HepG2 (cell line): ENCODE results near the gene HSD17B2. TPM values are rescaled to one million over a fixed set of nuclear protein-coding genes. Genes with fewer than 3 reads are reported as not detected.

Experiments
- ATAC-seq: fragments of 200-7000 bp; cut with Tn5 transposase; 3 replicates; pipeline ENCODE4 v1.9.1; 2020; ENCODE audit warnings: mild to moderate bottlenecking, moderate library complexity
- BruUV-seq: library from RNA; stranded (reverse); fragments of 400-500 nt; replicated peaks from 2 replicates; lab custom pipeline; 2021; lab: Mats Ljungman, UMichigan
- CTCF ChIA-PET: fragments of 300-600 bp; formaldehyde crosslinking; extraction: SDS; loops from one replicate; lab custom pipeline; 2021; ENCODE audit warnings: low total read pairs, inconsistent platforms, low intra/inter-chr PET ratio; lab: Yijun Ruan, JAX
- POLR2A ChIA-PET: fragments of 350-600 bp; sonication (Branson Sonifier 250); formaldehyde crosslinking; loops from one replicate; lab custom pipeline; 2020; ENCODE audit warnings: antibody characterized with exemption, inconsistent platforms; lab: Yijun Ruan, JAX
- DNase-seq: peaks from one replicate; pipeline ENCODE4 v3.0.0-alpha.2; 2015; ENCODE audit warnings: low spot score
- FAIRE-seq: peaks from 3 replicates; lab custom pipeline; 2011; peaks lifted over from hg19 to GRCh38; lab: Jason Lieb, UNC
- H2AFZ ChIP-seq: one replicate; pipeline ENCODE4 v1.6.1; 2011; ENCODE audit warnings: low read length, inconsistent platforms
- H3K27ac ChIP-seq: fragments of 300-600 bp; 3 replicates; pipeline ENCODE4 v1.8.0; 2011; ENCODE audit warnings: mixed run types, mild to moderate bottlenecking, mixed read lengths, low read length, inconsistent platforms; ENCODE audit not compliant: insufficient read depth; ENCODE audit errors: extremely low read length
- H3K27me3 ChIP-seq, 2 experiments: fragments of 200-600 bp in 1 of 2; 2 replicates in 1 of 2; 3 replicates in 1 of 2; pipeline versions ENCODE4 v1.6.0 to v1.8.0; 2011; ENCODE audit warnings: low read length in 2 of 2, mild to moderate bottlenecking in 2 of 2, moderate library complexity in 2 of 2, inconsistent platforms in 1 of 2; ENCODE audit not compliant: insufficient read depth in 2 of 2, control insufficient read depth in 1 of 2
- H3K36me3 ChIP-seq, 2 experiments: fragments of 200-600 bp in 1 of 2; replicated peaks in 1 of 2; 2 replicates in 1 of 2; 3 replicates in 1 of 2; pipeline versions ENCODE4 v1.5.1 to v1.8.0; 2011; ENCODE audit warnings: low read length in 2 of 2, inconsistent platforms in 1 of 2; ENCODE audit not compliant: insufficient read depth in 2 of 2, control insufficient read depth in 1 of 2
- H3K4me1 ChIP-seq: 2 replicates; pipeline ENCODE4 v1.5.1; 2012; ENCODE audit warnings: low read length, inconsistent platforms; ENCODE audit not compliant: insufficient read depth
- H3K4me2 ChIP-seq: 2 replicates; pipeline ENCODE4 v1.6.0; 2011; ENCODE audit warnings: low read depth, low read length, inconsistent platforms
- H3K4me3 ChIP-seq, 3 experiments: fragments of 200-600 bp in 1 of 3; sonication (generic), shearing (Covaris generic) in 1 of 3; replicated peaks in 1 of 3; 2 replicates each; pipeline ENCODE4 v1.5.1; 2011 to 2016; ENCODE audit warnings: low read length in 3 of 3, inconsistent platforms in 2 of 3, low read depth in 2 of 3, mild to moderate bottlenecking in 2 of 3, control low read depth in 1 of 3, mixed read lengths in 1 of 3; ENCODE audit not compliant: insufficient read depth in 1 of 3
- H3K79me2 ChIP-seq: one replicate; pipeline ENCODE4 v1.6.1; 2011; ENCODE audit warnings: low read length, inconsistent platforms; ENCODE audit not compliant: insufficient read depth
- H3K9ac ChIP-seq: 2 replicates; pipeline ENCODE4 v1.6.0; 2011; ENCODE audit warnings: mild to moderate bottlenecking, low read depth, low read length, inconsistent platforms; ENCODE audit not compliant: insufficient read depth
- H3K9me3 ChIP-seq: 2 replicates; pipeline ENCODE4 v1.5.1; 2012; ENCODE audit warnings: mild to moderate bottlenecking, low read length
- H4K20me1 ChIP-seq: 2 replicates; pipeline ENCODE4 v1.6.0; 2011; ENCODE audit warnings: inconsistent platforms, mild to moderate bottlenecking, low read length, moderate library complexity; ENCODE audit not compliant: insufficient read depth
- AGO2 ChIP-seq: fragments of 200-400 bp; formaldehyde crosslinking; optimal IDR thresholded peaks from 2 replicates; pipeline ENCODE3; 2017; ENCODE audit warnings: mild to moderate bottlenecking, low read depth, low read length, moderate library complexity
- FOXP1 ChIP-seq, 2 experiments: fragments of 450-650 bp in 1 of 2; IDR thresholded peaks; 2 replicates each; pipeline ENCODE4 v1.6.1; 2017 to 2018; ENCODE audit warnings: antibody characterized with exemption in 1 of 2
- SAFB2 ChIP-seq: sonication (generic); formaldehyde crosslinking; IDR thresholded peaks from 2 replicates; pipeline ENCODE4 v1.5.1; 2020; ENCODE audit warnings: missing genetic modification reagents, low read depth, mild to moderate bottlenecking, borderline replicate concordance
- ZC3H13 ChIP-seq: sonication (generic); formaldehyde crosslinking; IDR thresholded peaks from 2 replicates; pipeline ENCODE4 v1.8.1; 2023; ENCODE audit warnings: mild to moderate bottlenecking, missing genetic modification reagents, moderate library complexity
- ZNF468 ChIP-seq: sonication (generic); formaldehyde crosslinking; IDR thresholded peaks from 2 replicates; pipeline ENCODE4 v1.8.0; 2022; ENCODE audit warnings: mild to moderate bottlenecking, moderate library complexity, missing genetic modification reagents
- whole genome bisulfite sequencing: methylation state at CpG from one replicate; pipeline ENCODE4 v1.1.6; 2017; ENCODE audit warnings: low lambda C conversion rate; 5-methylcytosine and 5-hydroxymethylcytosine counted together
- in situ Hi-C: cut with HindIII; loops from 2 replicates; pipeline ENCODE4 v1.10.0; 2017; ENCODE audit warnings: low pct_unique_long_range_greater_than_20kb; ENCODE audit not compliant: extremely low pct_ligation_motif_present
- intact Hi-C: fragments of 100-400 bp; cut with micrococcal nuclease; formaldehyde crosslinking; loops from one replicate; pipeline ENCODE4 v1.10.0; 2022; ENCODE audit not compliant: unreplicated experiment
- polyA plus RNA-seq, 8 experiments: library from polyadenylated mRNA; depleted of rRNA in 3 of 8; stranded (reverse) in 7 of 8; unstranded in 1 of 8; fragments of >200 nt; fragmentation: Illumina TruSeq in 4 of 8; extraction: Trizol in 4 of 8; gene quantifications; 2 replicates each; pipeline versions ENCODE4 v1.2.1 to v1.2.3, GENCODE V29; 2011 to 2016; ENCODE audit warnings: low read depth in 4 of 8, missing spikeins in 1 of 8, mixed read lengths in 1 of 8; ENCODE audit not compliant: insufficient read depth in 1 of 8
- total RNA-seq, 5 experiments: library from RNA; depleted of rRNA; stranded (reverse); fragments of >200 nt; fragmentation: Illumina TruSeq; extraction: Trizol; gene quantifications; 2 replicates each; pipeline ENCODE4 v1.2.3, GENCODE V29; 2016; ENCODE audit warnings: low read depth in 1 of 5
- TF ChIP-seq, protein P1 (sequence below): sonication (generic); formaldehyde crosslinking; IDR thresholded peaks from 2 replicates; pipeline ENCODE4 v1.5.0; 2020; ENCODE audit warnings: missing genetic modification reagents, mild to moderate bottlenecking, borderline replicate concordance
- TF ChIP-seq, protein P2 (sequence below): sonication (generic); formaldehyde crosslinking; IDR thresholded peaks from 2 replicates; pipeline ENCODE4 v1.8.0; 2022; ENCODE audit warnings: missing genetic modification reagents, low read depth, mild to moderate bottlenecking, borderline replicate concordance
- TF ChIP-seq, protein P3 (sequence below): fragments of 450-650 bp; IDR thresholded peaks from 2 replicates; pipeline ENCODE4 v1.6.1; 2016

Gene HSD17B2
- total and polyA plus RNA-seq, 2 of the 13 experiments (the other 11 are each of a cell fraction or from before 2014, with no cell fraction given): 26.3 to 69.3 TPM

GRCh38 chr16:82074019-82074558 is 39.0 kb downstream of the HSD17B2 start:
- in situ Hi-C loops (no loop called here), intact Hi-C loops (no loop called here)
- TF ChIP-seq AGO2: no peak
- CTCF ChIA-PET: no interaction called here
- DNase-seq: no peak
- no peaks in the 10 kb centered on the region for H3K27me3 ChIP-seq
- no peak overlapping the region for H2AFZ ChIP-seq
- peaks cover under 1% of the 10 kb centered on the region; the same call in 1 of the 2 replicates for H3K4me1 ChIP-seq
- peaks cover 16 to 50% of the 10 kb centered on the region in 2 experiments for H3K36me3 ChIP-seq
- no peak overlapping the region for H3K27ac ChIP-seq
- FAIRE-seq: no peak
- H4K20me1 ChIP-seq: no peaks in the 10 kb centered on the region
- H3K4me2 ChIP-seq: no peak overlapping the region
- no peaks in the 10 kb centered on the region for H3K9me3 ChIP-seq
- ATAC-seq: no peak
- WGBS: 95% methylated on average over 4 of the region's 4 CpGs
- H3K79me2 ChIP-seq: no peaks in the 10 kb centered on the region
- no TSS peak for BruUV-seq
- H3K9ac ChIP-seq: no peak overlapping the region
- POLR2A ChIA-PET: no interaction called here
- no peak overlapping the region for H3K4me3 ChIP-seq

- no peaks in the 10 kb centered on the region for H3K79me2 ChIP-seq
- H3K4me2 ChIP-seq: no peak overlapping the region
- 97% methylated on average over 1 of the region's 1 CpG for WGBS
- peaks cover 4% of the 10 kb centered on the region; the same call in 1 of the 2 replicates for H4K20me1 ChIP-seq
- ATAC-seq (no peak), FAIRE-seq (no peak)
- intact Hi-C loops: no loop called here
- CTCF ChIA-PET: no interaction called here
- no peak overlapping the region for H2AFZ ChIP-seq
- POLR2A ChIA-PET: no interaction called here
- H3K27me3 ChIP-seq: no peaks in the 10 kb centered on the region
- no TSS peak for BruUV-seq
- H3K9me3 ChIP-seq: no peaks in the 10 kb centered on the region
- TF ChIP-seq, protein P1, sequence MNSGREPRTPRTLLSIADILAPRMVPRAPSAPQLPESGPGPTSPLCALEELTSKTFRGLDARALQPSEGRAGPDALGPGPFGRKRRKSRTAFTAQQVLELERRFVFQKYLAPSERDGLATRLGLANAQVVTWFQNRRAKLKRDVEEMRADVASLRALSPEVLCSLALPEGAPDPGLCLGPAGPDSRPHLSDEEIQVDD (CRISPR knock-in tag): no peak
- TF ChIP-seq, protein P2, sequence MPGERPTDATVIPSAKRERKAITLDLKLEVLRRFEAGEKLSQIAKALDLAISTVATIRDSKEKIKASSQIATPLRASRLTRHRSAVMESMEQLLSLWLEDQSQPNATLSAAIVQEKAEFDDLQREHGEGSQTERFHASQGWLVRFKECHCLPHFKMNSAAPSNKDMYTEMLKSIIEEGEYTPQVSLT: no peak
- TF ChIP-seq ZC3H13: no peak
- no peak for TF ChIP-seq ZNF468 (CRISPR knock-in tag)
- TF ChIP-seq, protein P3, sequence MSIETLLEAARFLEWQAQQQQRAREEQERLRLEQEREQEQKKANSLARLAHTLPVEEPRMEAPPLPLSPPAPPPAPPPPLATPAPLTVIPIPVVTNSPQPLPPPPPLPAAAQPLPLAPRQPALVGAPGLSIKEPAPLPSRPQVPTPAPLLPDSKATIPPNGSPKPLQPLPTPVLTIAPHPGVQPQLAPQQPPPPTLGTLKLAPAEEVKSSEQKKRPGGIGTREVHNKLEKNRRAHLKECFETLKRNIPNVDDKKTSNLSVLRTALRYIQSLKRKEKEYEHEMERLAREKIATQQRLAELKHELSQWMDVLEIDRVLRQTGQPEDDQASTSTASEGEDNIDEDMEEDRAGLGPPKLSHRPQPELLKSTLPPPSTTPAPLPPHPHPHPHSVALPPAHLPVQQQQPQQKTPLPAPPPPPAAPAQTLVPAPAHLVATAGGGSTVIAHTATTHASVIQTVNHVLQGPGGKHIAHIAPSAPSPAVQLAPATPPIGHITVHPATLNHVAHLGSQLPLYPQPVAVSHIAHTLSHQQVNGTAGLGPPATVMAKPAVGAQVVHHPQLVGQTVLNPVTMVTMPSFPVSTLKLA: no peak
- no peak for TF ChIP-seq SAFB2
- no peak for TF ChIP-seq FOXP1 (IDR thresholded peaks at IDR 0.05)
- TF ChIP-seq FOXP1 (CRISPR knock-in tag; IDR thresholded peaks at IDR 0.05): no peak
- TF ChIP-seq, all 625 proteins: peak for 0
- in situ Hi-C loops: no loop called here
- H3K36me3 ChIP-seq: peaks cover 3 to 14% of the 10 kb centered on the region in 2 experiments; a peak in 3 of 5 replicates
- no peak for DNase-seq
- peaks cover 41% of the 10 kb centered on the region for H3K4me1 ChIP-seq
- no peak overlapping the region for H3K4me3 ChIP-seq
- no peak overlapping the region for H3K27ac ChIP-seq
- H3K9ac ChIP-seq: no peak overlapping the region
Observed at GRCh38 chr16:82078125-82078524, 43.1 kb downstream of the HSD17B2 start.
